SK-MEL-5 (cell line): Measurements from ENCODE around the gene AMPD3. TPM values are rescaled to one million over a fixed set of nuclear protein-coding genes. Genes with fewer than 3 reads are reported as not detected.

Experiments used
- DNase-seq: peaks from one replicate; pipeline ENCODE4 v3.0.0-alpha.2; 2016; ENCODE audit warnings: low read depth, low spot score
- in situ Hi-C: cut with HindIII; loops from 2 replicates; pipeline ENCODE4 v1.10.0; 2016; ENCODE audit warnings: low sequenced_read_pairs, high pct_unique_total_duplicates, low pct_unique_long_range_greater_than_20kb
- total RNA-seq: library from RNA; depleted of rRNA; stranded (reverse); fragments of >200 nt; shearing (Covaris generic); gene quantifications from 2 replicates; pipeline ENCODE4 v1.2.3, GENCODE V29; 2014

AMPD3 gene
- total RNA-seq, 1 experiment from 2014 or later = 1.8 TPM

- no peak for DNase-seq
- in situ Hi-C loops = no loop called here
Observed at GRCh38 chr11:10453261-10453660, 1.8 kb upstream of the AMPD3 start.

DNA sequence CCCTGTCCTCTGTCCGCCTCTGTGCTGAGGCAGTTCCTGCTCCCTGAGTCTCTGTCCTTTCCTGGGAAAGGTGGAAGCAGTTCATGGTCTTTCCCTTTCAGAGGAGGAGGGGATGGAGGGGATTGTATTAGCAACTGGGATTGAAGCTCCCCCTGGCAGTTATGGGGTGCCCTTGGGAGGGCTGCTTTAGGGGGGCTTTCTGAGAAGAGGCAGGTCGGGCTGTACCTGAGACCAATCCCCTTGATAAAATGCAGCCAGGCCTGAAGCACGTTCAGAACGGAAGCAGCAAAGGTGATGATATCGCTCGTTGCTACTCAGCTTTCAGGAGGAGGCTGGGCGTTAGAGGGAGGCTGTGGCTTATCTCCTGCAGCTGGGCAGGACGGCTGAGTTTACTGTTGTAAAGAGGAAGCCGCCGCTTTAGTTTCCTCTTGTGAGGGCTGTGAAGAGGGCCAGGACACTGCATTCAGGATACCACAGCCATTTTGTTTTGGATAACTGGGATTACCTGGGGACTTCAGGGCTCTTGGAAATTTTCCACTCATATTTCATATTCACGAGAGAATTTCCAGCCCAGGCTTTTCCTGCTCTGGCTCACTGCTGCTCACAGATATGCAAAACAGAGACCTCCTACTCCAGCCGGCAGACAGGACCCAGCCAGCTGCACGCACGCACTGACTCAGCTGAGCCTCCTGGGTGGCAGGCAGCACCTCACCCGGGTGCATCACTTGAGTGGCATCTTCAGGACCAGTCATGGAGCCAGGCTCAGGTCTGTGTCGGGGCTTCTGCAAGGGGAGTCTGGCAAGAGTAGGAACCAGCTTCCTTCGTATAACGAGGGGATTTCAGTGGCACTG lies 798 bp downstream of the AMPD3 start:
- no peak for DNase-seq
- in situ Hi-C loops = no loop called here

- DNase-seq = no peak
- in situ Hi-C loops = no loop called here
Observed at GRCh38 chr11:10456519-10456918, 1.5 kb downstream of the AMPD3 start.

DNA sequence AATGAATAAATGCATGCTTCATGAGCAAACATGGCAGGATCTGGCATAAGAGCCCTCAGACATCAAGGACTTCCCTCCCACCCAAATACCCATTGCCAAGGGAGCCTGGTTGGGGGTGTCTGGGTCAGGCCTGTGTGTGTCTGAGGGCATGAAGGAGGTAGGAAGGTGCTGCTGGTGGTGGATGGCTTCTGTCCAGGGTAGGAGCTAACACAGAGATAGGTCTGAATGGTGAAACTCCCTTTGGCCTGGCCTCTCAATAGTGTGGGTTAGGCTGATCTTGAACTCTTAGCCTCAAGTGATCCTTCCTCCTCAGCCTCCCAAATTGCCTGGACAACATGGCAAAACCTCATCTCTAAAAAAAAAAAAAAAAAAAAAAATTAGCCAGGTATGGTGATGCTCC lies 2.8 kb downstream of the AMPD3 start:
- DNase-seq = no peak
- in situ Hi-C loops = no loop called here

DNA sequence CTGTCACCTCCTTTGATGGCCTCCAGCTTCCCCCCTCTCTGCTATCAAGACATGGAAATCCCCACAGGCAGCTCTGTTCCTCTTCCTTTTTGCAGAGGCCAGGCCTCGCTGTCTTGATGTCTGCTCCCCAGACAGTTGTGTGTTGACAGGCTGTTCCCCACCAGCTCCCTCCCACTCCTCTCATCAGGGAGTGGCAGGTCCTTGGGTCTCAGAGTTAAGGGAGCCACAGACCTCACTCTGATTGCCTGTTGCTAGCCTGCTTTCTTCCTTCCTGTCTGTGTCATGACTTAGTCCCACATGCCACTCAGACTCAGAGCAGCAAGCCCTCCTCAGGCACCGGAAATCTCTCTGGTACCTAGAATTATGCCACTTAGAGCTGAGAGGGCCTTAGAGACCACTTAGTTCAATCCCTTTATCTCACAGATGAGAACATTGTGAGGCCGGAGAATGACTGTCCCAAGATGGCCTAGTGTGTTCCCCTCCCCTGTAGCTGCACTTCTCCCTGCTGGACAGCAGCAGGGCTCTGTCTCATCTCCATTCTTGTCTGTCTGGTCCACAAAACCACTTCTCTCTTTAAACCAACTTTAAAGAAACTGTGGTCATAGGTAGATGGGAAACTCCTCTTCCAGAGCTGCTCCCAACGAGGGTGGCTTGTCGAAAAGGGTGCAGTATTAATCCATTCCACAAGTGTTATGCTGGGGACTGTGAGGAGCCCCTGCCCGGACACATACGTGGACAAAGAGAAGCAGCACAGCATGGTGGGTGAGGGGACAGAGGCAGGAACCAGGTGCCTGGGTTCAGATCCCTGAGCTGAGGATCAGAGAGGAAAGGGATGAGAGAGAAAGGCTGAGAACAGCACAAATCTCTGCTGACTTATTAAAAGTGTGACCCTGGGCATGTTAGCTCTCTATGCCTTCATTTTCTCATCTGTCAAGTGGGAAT lies 4.2 kb downstream of the AMPD3 start:
- DNase-seq = no peak
- in situ Hi-C loops = no loop called here

GRCh38 chr11:10460611-10461275 lies 5.7 kb downstream of the AMPD3 start:
- in situ Hi-C loops = no loop called here
- DNase-seq = no peak

GRCh38 chr11:10461276-10461790 lies 6.3 kb downstream of the AMPD3 start:
- in situ Hi-C loops = no loop called here
- no peak for DNase-seq

- no peak for DNase-seq
- in situ Hi-C loops = no loop called here
Observed at GRCh38 chr11:10462746-10463300, 7.8 kb downstream of the AMPD3 start.

DNA sequence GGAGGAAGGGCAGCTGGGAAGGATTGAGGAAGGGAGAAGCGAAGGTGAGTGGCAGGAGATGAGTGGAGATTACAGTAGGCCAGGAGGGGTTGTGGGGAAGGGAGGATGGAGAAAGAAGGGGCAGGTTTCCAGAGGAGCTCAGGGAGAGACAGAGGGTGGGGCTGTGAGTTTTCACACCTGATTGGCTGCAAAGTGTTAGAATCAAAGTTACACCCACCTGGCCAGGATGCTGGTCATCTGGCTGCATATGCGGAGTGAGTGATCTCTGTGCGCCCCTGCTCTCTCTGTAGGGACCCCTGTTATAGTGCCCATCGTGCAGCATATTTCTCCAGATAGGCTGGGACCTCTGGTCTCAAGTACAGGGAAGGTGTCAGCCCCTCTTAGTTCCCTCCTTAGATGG lies 18.3 kb downstream of the AMPD3 start:
- in situ Hi-C loops = no loop called here
- DNase-seq = no peak

- no peak for DNase-seq
- in situ Hi-C loops = no loop called here
Observed at GRCh38 chr11:10474551-10474950, 19.5 kb downstream of the AMPD3 start.

DNA sequence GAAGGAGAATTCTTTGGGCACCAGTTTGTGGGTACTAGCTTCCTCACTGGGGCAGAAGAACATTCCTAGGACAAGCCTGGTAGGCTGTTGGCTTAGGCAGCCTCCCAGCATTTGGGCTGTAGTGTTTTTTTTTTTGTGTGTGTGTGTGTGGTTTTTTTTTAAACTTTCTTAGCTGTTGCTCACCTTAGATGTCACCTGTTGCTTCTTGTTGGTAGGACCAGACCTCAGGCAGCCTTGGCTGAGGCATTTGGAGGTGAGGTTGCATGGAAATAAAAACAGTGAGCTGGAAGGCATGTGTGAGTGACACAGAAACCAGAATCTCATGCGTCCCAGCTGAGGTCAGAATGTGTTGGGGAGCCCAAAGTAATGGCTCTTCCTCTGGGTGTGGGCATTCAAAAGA lies 21.3 kb downstream of the AMPD3 start:
- no peak for DNase-seq
- in situ Hi-C loops = no loop called here

GRCh38 chr11:10476927-10477689 lies 22.0 kb downstream of the AMPD3 start:
- in situ Hi-C loops = no loop called here
- DNase-seq = no peak

- no peak for DNase-seq
- in situ Hi-C loops = no loop called here
Observed at GRCh38 chr11:10477690-10478046, 22.6 kb downstream of the AMPD3 start.

- no peak for DNase-seq
- in situ Hi-C loops = no loop called here
Observed at GRCh38 chr11:10478066-10478465, 23.0 kb downstream of the AMPD3 start.

- DNase-seq = no peak
- in situ Hi-C loops = no loop called here
Observed at GRCh38 chr11:10478574-10479550, 23.8 kb downstream of the AMPD3 start.

DNA sequence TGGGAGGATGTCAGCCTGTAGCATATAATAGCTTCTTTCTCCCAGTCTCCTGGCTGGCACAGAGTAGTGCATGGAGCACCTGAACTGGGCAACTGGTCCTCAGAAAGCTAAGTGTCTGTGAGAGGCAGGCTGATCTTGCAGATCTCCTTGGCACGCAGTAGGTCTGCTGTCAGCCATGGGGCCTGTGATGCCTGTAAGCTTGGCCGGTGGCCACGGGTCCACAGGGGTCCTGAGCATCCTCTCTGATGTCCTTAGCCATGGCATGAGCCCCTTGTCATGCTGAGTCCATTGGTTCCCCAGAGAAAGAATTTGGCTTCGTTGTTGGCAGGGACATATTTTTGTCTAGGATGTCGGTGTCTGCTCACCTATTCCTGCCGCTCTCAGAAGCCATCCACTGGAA lies 25.0 kb downstream of the AMPD3 start:
- in situ Hi-C loops = no loop called here

More for the DNA sequence above, 25.0 kb downstream of the AMPD3 start:
- DNase-seq = no peak
